Measurements from ENCODE around the gene FIP1L1. TPM values are rescaled to one million over a fixed set of nuclear protein-coding genes. Genes with fewer than 3 reads are reported as not detected.

FIP1L1 gene
- total RNA-seq, 1 donor from 2014 or later: 56.8 TPM

- H3K4me3 Mint-ChIP-seq (ENCODE audit: unreplicated experiment): no peak overlapping the region
- H3K4me1 Mint-ChIP-seq (ENCODE audit: low read depth, unreplicated experiment): no peaks in the 10 kb centered on the region
- TF ChIP-seq, protein P1, sequence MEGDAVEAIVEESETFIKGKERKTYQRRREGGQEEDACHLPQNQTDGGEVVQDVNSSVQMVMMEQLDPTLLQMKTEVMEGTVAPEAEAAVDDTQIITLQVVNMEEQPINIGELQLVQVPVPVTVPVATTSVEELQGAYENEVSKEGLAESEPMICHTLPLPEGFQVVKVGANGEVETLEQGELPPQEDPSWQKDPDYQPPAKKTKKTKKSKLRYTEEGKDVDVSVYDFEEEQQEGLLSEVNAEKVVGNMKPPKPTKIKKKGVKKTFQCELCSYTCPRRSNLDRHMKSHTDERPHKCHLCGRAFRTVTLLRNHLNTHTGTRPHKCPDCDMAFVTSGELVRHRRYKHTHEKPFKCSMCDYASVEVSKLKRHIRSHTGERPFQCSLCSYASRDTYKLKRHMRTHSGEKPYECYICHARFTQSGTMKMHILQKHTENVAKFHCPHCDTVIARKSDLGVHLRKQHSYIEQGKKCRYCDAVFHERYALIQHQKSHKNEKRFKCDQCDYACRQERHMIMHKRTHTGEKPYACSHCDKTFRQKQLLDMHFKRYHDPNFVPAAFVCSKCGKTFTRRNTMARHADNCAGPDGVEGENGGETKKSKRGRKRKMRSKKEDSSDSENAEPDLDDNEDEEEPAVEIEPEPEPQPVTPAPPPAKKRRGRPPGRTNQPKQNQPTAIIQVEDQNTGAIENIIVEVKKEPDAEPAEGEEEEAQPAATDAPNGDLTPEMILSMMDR (IDR thresholded peaks at IDR 0.05; ENCODE audit: partially characterized antibody, unreplicated experiment): no peak
- H3K9me3 Mint-ChIP-seq (ENCODE audit: unreplicated experiment): peaks cover 2% of the 10 kb centered on the region
- no peaks in the 10 kb centered on the region for H3K27me3 Mint-ChIP-seq (ENCODE audit: unreplicated experiment)
- peaks cover 6% of the 10 kb centered on the region for H3K36me3 Mint-ChIP-seq (ENCODE audit: unreplicated experiment)
- DNase-seq: no peak
- no peak overlapping the region for H3K27ac Mint-ChIP-seq (ENCODE audit: unreplicated experiment)
Measured at GRCh38 chr4:53348046-53348445, 29.4 kb upstream of the FIP1L1 start.

- TF ChIP-seq, protein P1 (IDR thresholded peaks at IDR 0.05; ENCODE audit: partially characterized antibody, unreplicated experiment): no peak
- DNase-seq: no peak
- no peak overlapping the region for H3K4me3 Mint-ChIP-seq (ENCODE audit: unreplicated experiment)
- H3K4me1 Mint-ChIP-seq (ENCODE audit: low read depth, unreplicated experiment): no peaks in the 10 kb centered on the region
- no peaks in the 10 kb centered on the region for H3K27me3 Mint-ChIP-seq (ENCODE audit: unreplicated experiment)
- no peak overlapping the region for H3K27ac Mint-ChIP-seq (ENCODE audit: unreplicated experiment)
- peaks cover 2% of the 10 kb centered on the region for H3K9me3 Mint-ChIP-seq (ENCODE audit: unreplicated experiment)
- peaks cover 12% of the 10 kb centered on the region for H3K36me3 Mint-ChIP-seq (ENCODE audit: unreplicated experiment)
Measured at GRCh38 chr4:53349091-53349491, 28.4 kb upstream of the FIP1L1 start.

DNA sequence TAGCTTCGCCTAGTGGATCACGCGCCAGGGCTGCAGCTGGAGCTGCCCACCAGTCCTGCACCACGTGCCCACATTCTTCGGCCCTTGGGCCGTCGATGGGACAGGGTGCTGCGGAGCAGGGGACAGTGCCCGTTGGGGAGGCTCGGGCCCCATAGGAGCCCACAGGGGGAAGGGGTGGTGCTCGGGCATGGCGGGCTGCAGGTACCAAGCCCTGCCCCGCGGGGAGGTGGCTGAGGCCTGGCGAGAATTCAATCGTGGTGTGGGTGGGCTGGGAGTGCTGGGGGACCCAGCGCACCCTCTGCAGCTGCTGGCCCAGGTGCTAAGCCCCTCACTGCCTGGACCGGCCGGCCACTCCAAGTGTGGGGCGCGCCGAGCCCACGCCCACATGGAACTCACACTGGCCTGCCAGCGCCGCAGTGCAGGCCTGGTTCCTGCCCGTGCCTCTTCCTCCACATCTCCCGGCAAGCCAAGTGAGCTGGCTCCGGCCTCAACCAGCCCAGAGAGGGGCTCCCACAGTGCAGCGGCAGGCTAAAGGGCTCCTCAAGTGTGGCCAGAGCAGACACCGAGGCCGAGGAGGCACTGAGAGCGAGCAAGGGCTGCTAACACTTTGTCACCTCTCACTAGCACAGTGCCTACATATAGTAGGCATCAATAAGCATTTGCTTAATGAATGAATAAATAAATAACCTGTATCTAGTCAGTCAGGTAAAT lies 23.3 kb upstream of the FIP1L1 start:
- DNase-seq: no peak
- TF ChIP-seq, protein P1 (IDR thresholded peaks at IDR 0.05; ENCODE audit: partially characterized antibody, unreplicated experiment): no peak
- H3K27me3 Mint-ChIP-seq (ENCODE audit: unreplicated experiment): no peaks in the 10 kb centered on the region
- H3K9me3 Mint-ChIP-seq (ENCODE audit: unreplicated experiment): no peaks in the 10 kb centered on the region
- H3K4me1 Mint-ChIP-seq (ENCODE audit: low read depth, unreplicated experiment): no peaks in the 10 kb centered on the region
- H3K4me3 Mint-ChIP-seq (ENCODE audit: unreplicated experiment): no peak overlapping the region
- H3K36me3 Mint-ChIP-seq (ENCODE audit: unreplicated experiment): peaks cover 12% of the 10 kb centered on the region
- H3K27ac Mint-ChIP-seq (ENCODE audit: unreplicated experiment): no peak overlapping the region

GRCh38 chr4:53355930-53356521 lies 21.4 kb upstream of the FIP1L1 start:
- Mint-ChIP-seq H3K36me3 (ENCODE audit: unreplicated experiment) (peaks cover 12% of the 10 kb centered on the region), H3K4me3 (ENCODE audit: unreplicated experiment) (no peak overlapping the region), H3K9me3 (ENCODE audit: unreplicated experiment) (no peaks in the 10 kb centered on the region), H3K27ac (ENCODE audit: unreplicated experiment) (no peak overlapping the region), H3K4me1 (ENCODE audit: low read depth, unreplicated experiment) (no peaks in the 10 kb centered on the region), H3K27me3 (ENCODE audit: unreplicated experiment) (no peaks in the 10 kb centered on the region)
- TF ChIP-seq, protein P1 (IDR thresholded peaks at IDR 0.05; ENCODE audit: partially characterized antibody, unreplicated experiment): no peak
- no peak for DNase-seq

- H3K4me1 Mint-ChIP-seq (ENCODE audit: low read depth, unreplicated experiment): peaks cover 3% of the 10 kb centered on the region
- peaks cover 2% of the 10 kb centered on the region for H3K27me3 Mint-ChIP-seq (ENCODE audit: unreplicated experiment)
- DNase-seq: no peak
- TF ChIP-seq, protein P1 (IDR thresholded peaks at IDR 0.05; ENCODE audit: partially characterized antibody, unreplicated experiment): no peak
- peaks cover 2% of the 10 kb centered on the region for H3K9me3 Mint-ChIP-seq (ENCODE audit: unreplicated experiment)
- no peak overlapping the region for H3K27ac Mint-ChIP-seq (ENCODE audit: unreplicated experiment)
- no peaks in the 10 kb centered on the region for H3K36me3 Mint-ChIP-seq (ENCODE audit: unreplicated experiment)
- H3K4me3 Mint-ChIP-seq (ENCODE audit: unreplicated experiment): no peak overlapping the region
Measured at GRCh38 chr4:53361451-53361850, 16.0 kb upstream of the FIP1L1 start.
